Endothelial cell of umbilical vein (primary cell): ENCODE results near the gene CAMKK2. TPM values are rescaled to one million over a fixed set of nuclear protein-coding genes. Genes with fewer than 3 reads are reported as not detected.

ENCODE experiments used
- BruUV-seq: library from RNA; stranded (reverse); fragments of 400-500 nt; replicated peaks from 2 replicates; lab custom pipeline; 2021; lab: Mats Ljungman, UMichigan
- CTCF ChIA-PET: fragments of 300-600, 350-600 bp; sonication (Branson Sonifier 250); formaldehyde crosslinking; loops from one replicate; lab custom pipeline; 2021; ENCODE audit warnings: antibody characterized with exemption, inconsistent platforms; lab: Charles Lee
- POLR2A ChIA-PET: fragments of 300-600, 350-600 bp; sonication (Branson Sonifier 250); formaldehyde crosslinking; loops from one replicate; lab custom pipeline; 2021; ENCODE audit warnings: antibody characterized with exemption, inconsistent platforms; lab: Charles Lee
- DNase-seq: peaks from one replicate; pipeline ENCODE4 v3.0.0-alpha.2; 2011; ENCODE audit warnings: low read depth, low spot score
- FAIRE-seq: peaks from 2 replicates; lab custom pipeline; 2011; peaks lifted over from hg19 to GRCh38; lab: Jason Lieb, UNC
- H2AFZ ChIP-seq: 2 replicates; pipeline ENCODE4 v1.6.0; 2012; ENCODE audit warnings: low read depth, low read length, control low read depth, inconsistent platforms
- H3K27ac ChIP-seq: 2 replicates; pipeline ENCODE4 v1.5.1; 2011; ENCODE audit warnings: low read depth, mild to moderate bottlenecking, control low read depth, low read length, moderate library complexity; ENCODE audit not compliant: insufficient read depth
- H3K27me3 ChIP-seq, 2 experiments: 2 replicates each; pipeline versions ENCODE4 v1.6.0 to v1.6.1; 2011; ENCODE audit warnings: low read length in 2 of 2, mixed read lengths in 1 of 2; ENCODE audit not compliant: control insufficient read depth in 2 of 2, insufficient read depth in 2 of 2
- H3K36me3 ChIP-seq, 2 experiments: 2 replicates in 1 of 2; 3 replicates in 1 of 2; pipeline ENCODE4 v1.5.1; 2011; ENCODE audit warnings: low read length in 2 of 2, mild to moderate bottlenecking in 1 of 2, moderate library complexity in 1 of 2; ENCODE audit not compliant: control insufficient read depth in 2 of 2, insufficient read depth in 2 of 2; ENCODE audit errors: extremely low read depth in 1 of 2
- H3K4me1 ChIP-seq: 3 replicates; pipeline ENCODE4 v1.5.1; 2011; ENCODE audit warnings: mild to moderate bottlenecking, low read length; ENCODE audit not compliant: control insufficient read depth, insufficient read depth; ENCODE audit errors: extremely low read depth
- H3K4me2 ChIP-seq: 2 replicates; pipeline ENCODE4 v1.6.1; 2011; ENCODE audit warnings: low read length, control low read depth, mixed read lengths; ENCODE audit not compliant: insufficient read depth
- H3K4me3 ChIP-seq, 3 experiments: fragments of 200-600 bp in 1 of 3; sonication (generic), shearing (Covaris generic) in 1 of 3; replicated peaks in 1 of 3; 2 replicates each; pipeline ENCODE4 v1.5.1; 2011 to 2016; ENCODE audit warnings: control low read depth in 3 of 3, low read length in 3 of 3, mild to moderate bottlenecking in 2 of 3, inconsistent platforms in 1 of 3, low read depth in 1 of 3, moderate library complexity in 1 of 3; ENCODE audit not compliant: insufficient read depth in 1 of 3
- H3K79me2 ChIP-seq: 2 replicates; pipeline ENCODE4 v1.6.0; 2012; ENCODE audit warnings: low read length, inconsistent platforms; ENCODE audit not compliant: control insufficient read depth, insufficient read depth
- H3K9ac ChIP-seq: replicated peaks from 2 replicates; pipeline ENCODE3; 2011; ENCODE audit warnings: low read length, control low read depth; ENCODE audit not compliant: insufficient read depth; ENCODE audit errors: extremely low read depth
- H3K9me1 ChIP-seq: replicated peaks from 3 replicates; pipeline ENCODE4 v1.6.0; 2011; ENCODE audit warnings: mild to moderate bottlenecking, low read length; ENCODE audit not compliant: control insufficient read depth, insufficient read depth; ENCODE audit errors: extremely low read depth
- H3K9me3 ChIP-seq: replicated peaks from 2 replicates; pipeline ENCODE4 v1.5.1; 2012; ENCODE audit warnings: low read length, inconsistent platforms; ENCODE audit not compliant: control insufficient read depth, insufficient read depth
- H4K20me1 ChIP-seq: replicated peaks from 2 replicates; pipeline ENCODE3; 2011; ENCODE audit warnings: mild to moderate bottlenecking, low read length; ENCODE audit not compliant: control insufficient read depth, insufficient read depth; ENCODE audit errors: extremely low read depth
- CTCF ChIP-seq, 2 donors: IDR thresholded peaks; 1 replicate in 1 of 2; 2 replicates in 1 of 2; pipeline ENCODE4 v1.5.1; 2011; ENCODE audit warnings: low read length in 2 of 2, mild to moderate bottlenecking in 2 of 2, moderate library complexity in 2 of 2, control low read depth in 1 of 2, inconsistent platforms in 1 of 2, low read depth in 1 of 2; ENCODE audit not compliant: insufficient read depth in 1 of 2; ENCODE audit errors: extremely low read depth in 1 of 2
- EZH2 ChIP-seq: IDR thresholded peaks from 2 replicates; pipeline ENCODE4 v1.6.1; 2012; ENCODE audit warnings: borderline replicate concordance, low read depth, mild to moderate bottlenecking, moderate library complexity, low read length, inconsistent platforms; ENCODE audit not compliant: severe bottlenecking
- FOS ChIP-seq: IDR thresholded peaks from 2 replicates; pipeline ENCODE4 v1.6.1; 2011; ENCODE audit warnings: mild to moderate bottlenecking, low read length, moderate library complexity, borderline replicate concordance; ENCODE audit not compliant: insufficient read depth
- GATA2 ChIP-seq: IDR thresholded peaks from 2 replicates; pipeline ENCODE4 v1.7.0; 2011; ENCODE audit warnings: low read depth, mild to moderate bottlenecking, moderate library complexity, mixed read lengths, low read length; ENCODE audit not compliant: insufficient read length, insufficient read depth
- JUN ChIP-seq: IDR thresholded peaks from 2 replicates; pipeline ENCODE4 v1.6.1; 2011; ENCODE audit warnings: borderline replicate concordance, low read depth; ENCODE audit not compliant: insufficient read length, insufficient read depth
- MAX ChIP-seq: IDR thresholded peaks from 2 replicates; pipeline ENCODE4 v1.6.1; 2011; ENCODE audit not compliant: insufficient read depth, insufficient read length
- MYC ChIP-seq: IDR thresholded peaks from one replicate; pipeline ENCODE4 v1.6.1; 2011; ENCODE audit warnings: mild to moderate bottlenecking, low read depth, low read length
- POLR2A ChIP-seq: IDR thresholded peaks from 2 replicates; pipeline ENCODE4 v1.6.1; 2012; ENCODE audit warnings: low read depth, mild to moderate bottlenecking, control low read depth, low read length
- POLR2AphosphoS5 ChIP-seq: IDR thresholded peaks from 2 replicates; pipeline ENCODE4 v1.6.1; 2012; ENCODE audit warnings: low read depth, mild to moderate bottlenecking, control low read depth, low read length, moderate library complexity; ENCODE audit not compliant: insufficient read depth
- dilution Hi-C: fragments of 300-500 bp; cut with MboI; formaldehyde crosslinking; loops from one replicate; pipeline ENCODE4 v1.15.0; 2019; ENCODE audit warnings: low sequenced_read_pairs; ENCODE audit not compliant: extremely low pct_ligation_motif_present
- intact Hi-C: fragments of 100-400 bp; cut with micrococcal nuclease; formaldehyde crosslinking; loops from one replicate; pipeline ENCODE4 v1.10.0; 2022
- polyA plus RNA-seq, 4 experiments: library from polyadenylated mRNA; depleted of rRNA in 3 of 4; stranded (reverse) in 3 of 4; unstranded in 1 of 4; fragments of >200 nt; gene quantifications; 2 replicates each; pipeline versions ENCODE4 v1.2.1 to v1.2.3, GENCODE V29; 2011 to 2012; ENCODE audit warnings: missing spikeins in 1 of 4
- total RNA-seq: library from RNA; stranded (reverse); gene quantifications from 2 replicates; pipeline ENCODE4 v1.2.3, GENCODE V29; 2021

The CAMKK2 gene
- total and polyA plus RNA-seq, 2 donors (not counting 3 experiments of a cell fraction or from before 2014, with no cell fraction given) = 32.5 to 45.0 TPM

- Histone ChIP-seq H3K9me1 (no peaks in the 10 kb centered on the region), H3K9ac (no peak overlapping the region), H3K36me3 (peaks cover 8 to 11% of the 10 kb centered on the region in 2 experiments), H3K4me2 (no peak overlapping the region), H2AFZ (no peak overlapping the region), H3K4me1 (peaks cover 6% of the 10 kb centered on the region), H4K20me1 (no peaks in the 10 kb centered on the region), H3K4me3 (no peak overlapping the region), H3K79me2 (no peaks in the 10 kb centered on the region), H3K9me3 (no peaks in the 10 kb centered on the region), H3K27me3 (no peaks in the 10 kb centered on the region), H3K27ac (no peak overlapping the region)
- intact Hi-C loops (no loop called here), dilution Hi-C loops (no loop called here)
- CTCF ChIA-PET = no interaction called here
- no peak for FAIRE-seq
- no peak for DNase-seq
- TF ChIP-seq MAX (no peak), JUN (no peak), CTCF (IDR thresholded peaks at IDR 0.05; ENCODE audit: extremely low read depth in 1 of 2, insufficient read depth in 1 of 2, low read depth in 1 of 2, low read length in 2 of 2) (no peak), POLR2AphosphoS5 (no peak), MYC (no peak), EZH2 (no peak), FOS (no peak), GATA2 (no peak), POLR2A (no peak)
- no TSS peak for BruUV-seq
- POLR2A ChIA-PET = no interaction called here
Measured at GRCh38 chr12:121267822-121268221, 28.7 kb downstream of the CAMKK2 start.
